HG03103 (cell line): Measurements from ENCODE around the gene CLDN15.

ENCODE experiments used
- ATAC-seq: cut with Tn5 transposase; IDR thresholded peaks from one replicate; pipeline ENCODE4 v1.9.1; 2021; ENCODE audit warnings: low read depth; ENCODE audit not compliant: unreplicated experiment

The CLDN15 gene

DNA sequence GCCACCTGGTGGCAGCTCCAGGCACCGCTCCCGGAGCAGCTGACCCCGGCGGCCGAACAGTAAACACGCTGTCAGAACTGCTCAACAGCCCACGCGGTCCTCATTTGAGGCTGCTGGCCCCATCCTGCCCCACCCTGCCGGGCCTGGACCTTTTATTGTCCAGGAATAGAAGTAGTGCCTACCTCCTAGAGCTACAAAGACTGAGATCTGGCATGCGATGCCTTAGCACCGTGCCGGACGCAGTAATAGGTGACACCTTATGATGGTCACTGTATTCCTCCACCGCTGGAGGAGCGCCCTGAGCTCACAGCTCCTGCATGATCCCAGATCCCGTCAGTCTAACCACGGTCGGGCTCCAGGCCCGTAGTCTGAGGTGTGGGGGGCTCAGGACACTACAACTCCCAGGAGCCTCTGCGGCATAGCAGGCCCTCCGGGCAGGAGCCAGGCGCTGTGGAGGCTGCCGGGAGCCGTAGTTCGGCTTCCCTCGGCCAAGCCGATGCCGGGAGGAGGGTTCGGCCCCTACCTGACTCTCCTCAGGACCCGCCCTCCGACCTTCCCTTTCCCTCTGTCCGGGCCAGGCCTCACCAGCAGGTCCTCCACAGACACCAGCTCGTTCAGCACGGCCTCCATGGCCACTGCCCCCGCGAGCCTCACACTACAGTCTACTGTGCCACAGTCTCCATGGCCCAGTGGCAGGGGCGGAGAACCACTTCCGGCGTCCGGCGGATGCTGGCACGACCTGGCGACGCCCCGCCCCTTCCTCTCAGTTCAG lies 7.0 kb upstream of the CLDN15 start, which contains the start of gene FIS1:
TSS of gene FIS1 (minus strand) at position 707 of the 772 bp plus-strand sequence. CDS start at position 630, 77 bp downstream.
- ATAC-seq: peak; percentile 89

- ATAC-seq: no peak
Observed at GRCh38 chr7:101243646-101244374, 6.2 kb upstream of the CLDN15 start.

- ATAC-seq: no peak
Observed at GRCh38 chr7:101241443-101242349, 4.1 kb upstream of the CLDN15 start.

DNA sequence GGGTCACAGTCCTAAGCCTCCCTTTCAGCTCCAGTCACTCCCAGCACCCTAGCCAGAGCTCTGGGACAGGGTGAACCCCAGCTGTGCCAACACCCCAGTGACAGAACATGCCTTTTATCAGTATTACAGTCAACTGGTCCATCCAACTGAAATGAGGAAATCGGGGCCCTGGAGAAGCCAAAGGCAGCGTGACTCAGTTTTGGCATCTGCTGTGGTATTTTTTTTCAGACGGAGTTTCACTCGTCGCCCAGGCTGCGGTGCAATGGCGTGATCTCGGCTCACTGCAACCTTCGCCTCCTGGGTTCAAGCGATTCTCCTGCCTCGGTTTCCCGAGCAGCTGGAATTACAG lies 3.4 kb upstream of the CLDN15 start:
- ATAC-seq: no peak

GRCh38 chr7:101240226-101241014 lies 2.8 kb upstream of the CLDN15 start:
- no peak for ATAC-seq

DNA sequence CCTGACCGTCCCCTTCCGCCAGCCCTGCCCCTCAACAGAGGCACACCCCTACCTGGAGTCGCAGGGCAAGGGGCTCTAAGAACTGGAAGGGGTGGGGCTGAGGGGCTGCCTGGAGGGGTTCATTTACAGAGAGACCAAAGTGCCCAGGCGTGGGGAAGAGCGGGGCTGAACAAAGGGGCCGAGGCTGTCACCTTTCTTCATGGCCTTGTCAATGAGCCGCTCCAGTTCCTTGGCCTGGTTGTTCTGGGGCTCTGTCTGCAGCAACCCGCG lies 2.3 kb upstream of the CLDN15 start:
- ATAC-seq: no peak

DNA sequence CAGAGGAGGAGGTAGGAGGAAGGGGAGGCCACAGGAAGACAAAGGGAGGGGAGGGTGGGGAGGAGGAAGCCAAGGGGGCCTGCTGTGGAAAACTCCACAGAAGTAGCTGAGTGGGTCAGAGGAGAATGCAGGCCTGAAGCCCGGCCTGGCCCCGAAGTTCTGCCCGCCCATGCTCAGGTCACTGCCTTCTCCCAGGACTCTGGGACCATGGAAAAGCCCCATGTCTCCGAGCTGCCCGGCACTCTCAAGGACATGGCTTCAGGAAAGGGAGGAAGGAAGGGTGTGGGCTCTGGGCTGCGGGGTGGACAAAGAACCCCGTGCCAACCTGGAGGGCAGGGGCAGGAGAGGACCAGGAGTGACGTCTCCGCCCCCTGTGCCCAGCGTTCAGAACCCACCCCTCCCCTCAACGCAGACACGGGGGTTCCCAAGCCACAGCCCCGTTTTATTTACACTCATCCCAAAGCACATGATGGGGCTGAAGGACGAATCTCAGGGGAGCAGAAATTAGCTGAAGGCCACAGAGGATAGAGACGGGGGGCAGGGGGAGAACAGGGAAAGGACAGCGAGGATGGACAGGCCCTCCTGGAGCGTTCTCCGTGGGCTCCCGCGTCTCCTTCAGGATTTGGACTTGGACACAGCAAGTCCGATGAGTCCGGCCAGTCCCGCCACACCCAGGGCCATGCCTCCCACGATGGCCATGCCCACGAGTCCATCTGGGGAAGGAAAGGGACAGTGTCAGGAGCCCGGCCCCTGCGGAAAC lies 1.8 kb upstream of the CLDN15 start:
- ATAC-seq: no peak

DNA sequence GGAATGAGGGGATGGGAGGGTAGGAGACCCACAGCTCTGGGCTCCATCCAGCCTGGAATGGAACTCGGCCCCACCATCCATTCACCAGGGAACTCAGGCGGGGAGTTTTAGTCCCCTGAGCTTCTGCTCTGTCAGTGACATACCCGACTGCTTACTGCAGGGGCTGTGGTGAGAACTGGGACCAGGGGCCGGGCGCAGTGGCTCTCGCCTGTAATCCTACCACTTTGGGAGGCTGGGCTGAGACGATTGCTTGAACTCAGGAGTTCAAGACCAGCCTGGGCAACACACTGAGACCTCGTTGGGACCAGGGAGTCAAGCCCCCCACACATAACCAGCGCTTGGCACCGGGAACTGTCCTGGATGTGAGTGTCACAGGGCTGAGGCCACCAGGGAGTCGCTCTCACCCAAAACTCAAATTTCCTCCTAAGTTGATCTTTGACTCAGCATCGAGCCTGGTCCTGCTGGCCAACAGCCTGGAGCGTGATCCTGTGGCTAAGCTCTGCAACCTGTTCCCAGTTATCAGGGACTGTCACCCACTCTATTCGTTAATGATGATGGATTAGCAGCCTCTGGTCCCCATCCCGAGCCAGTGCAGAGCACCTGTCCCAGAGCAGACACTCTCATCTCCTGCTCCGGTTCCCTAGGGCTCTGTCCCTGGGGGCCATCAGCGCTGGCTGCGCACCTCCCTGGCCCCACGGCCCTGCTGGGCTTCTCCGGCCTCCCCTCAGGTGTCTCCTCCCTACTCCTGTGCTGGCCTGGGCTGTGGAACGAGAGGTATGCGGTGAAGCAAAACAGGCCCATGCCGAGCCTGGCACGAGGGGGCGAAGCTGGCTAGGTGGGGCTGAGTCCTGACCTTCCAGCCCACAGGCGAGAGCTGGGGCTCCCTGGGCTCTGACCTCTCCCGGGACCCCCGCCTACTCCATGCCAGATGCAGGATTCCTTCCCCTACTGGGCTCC lies 902 bp upstream of the CLDN15 start:
- ATAC-seq: no peak

DNA sequence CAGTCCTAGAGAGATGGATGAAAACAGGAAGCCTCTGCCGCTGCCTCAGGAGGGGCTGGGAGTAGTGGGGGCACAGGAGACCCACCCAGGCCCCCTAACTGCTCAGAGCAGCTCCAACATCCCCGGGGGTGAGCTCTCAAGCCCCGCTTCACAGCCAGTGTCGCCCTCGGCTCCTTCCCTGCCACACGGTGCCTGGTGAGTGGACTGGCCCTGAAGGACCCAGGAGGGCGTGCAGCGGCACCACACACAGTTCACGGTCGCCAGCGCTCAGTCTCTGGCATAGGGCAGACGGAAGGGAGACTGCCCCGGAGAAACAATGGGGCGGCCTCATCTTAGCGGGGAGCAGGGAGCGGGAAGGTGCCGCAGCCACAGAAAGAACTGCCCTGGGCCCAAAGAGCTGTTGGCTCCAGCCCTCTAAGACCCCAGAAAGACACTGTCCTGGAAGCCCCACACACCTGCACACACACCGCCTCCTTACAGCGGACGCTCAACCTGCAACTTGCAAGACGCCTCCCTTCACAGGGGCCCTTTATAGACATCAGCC lies 1.2 kb downstream of the CLDN15 start:
- ATAC-seq: no peak

DNA sequence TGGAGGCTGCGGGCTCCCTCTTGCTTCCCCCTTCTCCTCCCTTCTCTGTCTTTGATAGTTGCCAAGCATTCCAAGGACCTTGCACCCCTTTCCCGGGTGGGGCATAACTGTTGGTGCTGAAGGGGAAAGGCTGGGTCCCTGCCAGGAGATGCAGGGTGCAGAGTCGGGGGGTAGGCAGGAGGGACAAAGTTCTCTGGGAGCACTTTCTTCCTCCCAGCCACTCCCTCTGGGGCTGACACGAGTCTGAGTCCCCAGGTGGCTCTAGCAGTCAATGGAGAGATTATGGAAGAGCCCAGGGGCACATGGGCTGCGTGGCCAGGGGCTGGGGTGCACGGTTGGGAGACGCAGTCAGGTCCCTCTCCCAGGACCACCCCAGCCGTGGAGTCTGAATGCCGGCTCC lies 2.1 kb downstream of the CLDN15 start:
- ATAC-seq: no peak

DNA sequence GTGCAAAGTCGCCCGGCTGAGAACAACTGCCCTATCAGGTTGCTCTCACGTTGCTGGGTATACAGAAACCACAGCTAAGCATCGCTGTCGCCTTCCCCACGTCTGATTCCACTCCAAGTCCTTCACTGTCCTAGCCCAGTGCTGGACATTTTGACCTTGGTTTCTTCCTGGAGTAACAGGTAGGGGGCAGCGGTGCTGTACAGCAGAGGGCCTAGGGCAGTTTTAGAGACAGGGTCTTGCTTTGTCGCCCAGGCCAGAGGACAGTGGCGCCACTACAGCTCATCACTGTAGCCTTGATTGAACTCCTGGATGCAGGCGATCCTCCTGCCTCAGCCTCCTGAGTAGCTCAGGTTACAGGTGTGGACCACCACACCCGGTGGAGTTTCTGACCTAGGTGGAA lies 2.6 kb downstream of the CLDN15 start:
- ATAC-seq: no peak

GRCh38 chr7:101234636-101235035 lies 3.0 kb downstream of the CLDN15 start:
- ATAC-seq: no peak

DNA sequence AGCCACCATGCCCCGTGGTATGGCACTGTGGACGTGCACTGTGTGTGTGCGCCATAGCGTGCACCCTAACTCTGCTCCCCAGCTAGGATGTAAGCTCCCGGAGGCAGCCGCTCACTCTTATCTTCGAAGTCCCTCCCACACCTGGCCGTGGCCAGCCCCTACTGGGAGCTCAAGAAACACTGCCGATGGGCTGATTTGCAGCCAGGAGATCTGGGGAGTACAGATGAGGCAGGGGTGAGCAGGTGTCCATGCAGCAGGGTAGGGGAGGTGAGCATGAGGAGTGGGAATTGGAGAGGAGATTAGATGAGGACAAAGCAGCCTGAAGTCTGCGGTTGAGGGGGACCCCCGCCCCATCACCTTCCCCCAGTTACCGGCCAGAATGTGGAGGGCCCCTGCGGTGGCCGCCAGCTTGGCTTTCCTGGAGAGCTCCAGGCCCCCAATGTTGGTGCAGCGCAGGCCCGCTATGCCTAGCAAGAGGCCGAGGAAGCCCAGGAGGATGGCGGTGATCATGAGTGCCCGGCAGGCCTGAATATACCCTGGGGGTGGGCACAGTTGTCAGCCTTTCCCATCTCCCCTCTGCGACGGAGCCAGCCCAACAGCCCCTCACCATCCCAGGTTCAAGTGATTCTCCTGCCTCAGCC lies 3.6 kb downstream of the CLDN15 start:
- ATAC-seq: no peak

DNA sequence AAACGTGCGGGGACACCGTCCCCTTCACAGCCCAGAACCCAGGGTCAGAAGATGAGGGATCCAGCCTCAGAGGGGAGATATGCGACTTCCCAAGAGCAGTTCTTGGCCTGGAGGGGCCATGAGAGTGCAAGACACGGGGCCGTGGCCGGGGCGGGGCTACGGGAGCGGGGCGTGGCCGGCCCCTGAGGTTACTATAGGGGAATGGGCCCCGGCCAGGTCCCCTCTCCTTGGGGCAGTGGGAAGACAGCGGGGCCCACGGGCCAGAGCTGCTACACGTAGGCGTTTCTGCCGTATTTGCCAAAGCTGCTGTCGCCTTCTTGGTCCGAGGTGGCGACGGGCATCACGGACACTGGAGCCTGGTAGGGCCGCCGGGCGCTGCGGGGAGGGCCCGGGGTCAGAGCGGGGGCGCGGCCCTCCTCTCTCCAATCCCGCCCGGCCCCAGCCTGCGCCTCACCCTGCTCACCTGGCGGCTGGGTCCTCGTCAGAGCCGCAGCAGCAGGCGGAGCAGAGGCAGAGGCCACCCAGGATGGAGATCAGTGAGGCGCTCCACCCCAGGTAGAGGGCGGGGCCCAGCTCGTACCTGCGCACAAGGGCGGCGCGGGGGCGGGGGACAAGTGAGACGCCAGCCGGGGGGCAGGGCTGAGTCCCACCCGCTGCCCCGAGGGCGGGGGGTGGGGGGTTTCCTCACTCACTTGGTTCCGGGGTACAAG lies 5.3 kb downstream of the CLDN15 start:
- no peak for ATAC-seq

DNA sequence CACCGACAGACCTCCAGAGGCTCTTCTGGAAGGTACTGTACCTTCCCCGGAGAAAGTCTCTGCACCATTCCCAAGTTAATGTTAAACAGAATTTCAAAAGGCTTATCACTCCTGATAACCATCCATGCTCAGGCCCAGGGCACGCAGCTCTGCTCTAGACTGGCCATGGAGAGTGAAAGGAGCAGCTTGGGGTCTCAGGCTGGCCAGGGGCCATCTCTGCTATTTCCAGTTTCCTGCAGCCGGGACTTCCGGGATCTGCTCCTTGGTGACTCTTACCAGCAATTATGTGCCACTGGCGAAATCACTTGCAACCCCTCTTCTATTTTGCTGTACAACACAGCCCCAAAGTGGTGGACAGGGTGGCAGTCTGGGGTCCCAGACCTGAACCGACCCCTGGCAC lies 6.0 kb downstream of the CLDN15 start:
- no peak for ATAC-seq

DNA sequence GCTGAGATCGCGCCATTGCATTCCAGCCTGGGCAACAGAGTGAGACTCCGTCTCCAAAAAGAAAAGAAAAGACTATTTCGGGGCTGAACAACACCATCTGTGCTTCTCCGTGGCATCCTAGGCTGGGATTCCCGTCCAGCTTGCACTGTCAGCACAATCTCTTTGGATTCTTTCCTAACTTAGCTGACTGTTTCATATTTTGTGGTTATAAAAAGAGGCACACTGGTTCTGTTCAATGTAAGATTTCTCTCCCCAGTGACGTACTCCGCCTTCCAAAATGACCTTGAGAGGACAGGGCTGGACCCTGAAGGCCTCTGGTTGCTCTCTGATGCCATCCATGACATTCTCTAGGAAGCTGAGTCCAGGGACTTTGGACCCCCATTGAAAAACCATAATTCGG lies 10.9 kb downstream of the CLDN15 start:
- ATAC-seq: no peak

GRCh38 chr7:101225650-101226049 lies 12.0 kb downstream of the CLDN15 start:
- no peak for ATAC-seq
